Natural killer cell (primary cell): ENCODE measurements around the gene COL20A1. TPM values are rescaled to one million over a fixed set of nuclear protein-coding genes. Genes with fewer than 3 reads are reported as not detected.

ENCODE experiments used
- ATAC-seq, 3 donors: fragments of 150-1000 bp in 2 of 3; fragments of 200-7000 bp in 1 of 3; cut with Tn5 transposase; 1 replicate in 1 of 3; 2 replicates in 2 of 3; pipeline ENCODE4 v1.10.0; 2021; ENCODE audit warnings: mild to moderate bottlenecking in 2 of 3, moderate library complexity in 2 of 3
- DNase-seq, 2 donors: peaks; one replicate each; pipeline versions ENCODE4 v3.0.0 to v3.0.0-alpha.2; 2013 to 2021; ENCODE audit warnings: mixed read lengths in 1 of 2
- H3K27ac ChIP-seq: one replicate; pipeline ENCODE4 v1.5.1; 2013; ENCODE audit warnings: mild to moderate bottlenecking, low read length
- H3K27me3 ChIP-seq: one replicate; pipeline ENCODE4 v1.6.1; 2013; ENCODE audit warnings: low read length; ENCODE audit not compliant: control insufficient read depth, insufficient read depth
- H3K36me3 ChIP-seq: one replicate; pipeline ENCODE4 v1.6.1; 2013; ENCODE audit warnings: low read length; ENCODE audit not compliant: control insufficient read depth, insufficient read depth
- H3K4me1 ChIP-seq: one replicate; pipeline ENCODE4 v1.6.1; 2013; ENCODE audit warnings: low read length; ENCODE audit not compliant: control insufficient read depth, insufficient read depth
- H3K4me3 ChIP-seq: one replicate; pipeline ENCODE4 v1.5.1; 2013; ENCODE audit warnings: low read length
- H3K9me3 ChIP-seq: one replicate; pipeline ENCODE4 v1.6.1; 2013; ENCODE audit warnings: low read length; ENCODE audit not compliant: control insufficient read depth, insufficient read depth
- H3K27ac Mint-ChIP-seq, 2 donors: one replicate each; pipeline ENCODE4 v1.8.0; 2022; ENCODE audit warnings: mild to moderate bottlenecking in 2 of 2, mixed read lengths in 2 of 2, moderate library complexity in 1 of 2
- H3K27me3 Mint-ChIP-seq, 2 donors: one replicate each; pipeline ENCODE4 v1.8.0; 2022; ENCODE audit warnings: low read depth in 2 of 2, mixed read lengths in 2 of 2
- H3K36me3 Mint-ChIP-seq: one replicate; pipeline ENCODE4 v1.8.0; 2022; ENCODE audit warnings: mixed read lengths
- H3K4me1 Mint-ChIP-seq, 2 donors: one replicate each; pipeline ENCODE4 v1.8.0; 2022; ENCODE audit warnings: mixed read lengths in 2 of 2
- H3K4me3 Mint-ChIP-seq: one replicate; pipeline ENCODE4 v1.8.0; 2022; ENCODE audit warnings: mild to moderate bottlenecking, moderate library complexity, mixed read lengths
- H3K9me3 Mint-ChIP-seq, 2 donors: one replicate each; pipeline ENCODE4 v1.8.0; 2022; ENCODE audit warnings: mixed read lengths in 2 of 2
- CTCF ChIP-seq: fragments of 200-600 bp; IDR thresholded peaks from one replicate; pipeline ENCODE4 v1.8.0; 2022; ENCODE audit warnings: antibody characterized with exemption
- WGBS: methylation state at CpG from one replicate; pipeline ENCODE4 v1.1.7; 2013; ENCODE audit warnings: missing lambda C conversion rate; ENCODE audit not compliant: insufficient coverage; 5-methylcytosine and 5-hydroxymethylcytosine counted together
- intact Hi-C: fragments of 100-400 bp; cut with micrococcal nuclease; formaldehyde crosslinking; loops from one replicate; pipeline ENCODE4 v1.14.2; 2022
- total RNA-seq, 4 donors: library from RNA; stranded (reverse); fragments of 120-200 nt in 1 of 4; gene quantifications; one replicate each; pipeline versions ENCODE4 v1.2.3 to v1.2.4, GENCODE V29; 2013 to 2022

The COL20A1 gene
- total RNA-seq, 3 donors from 2014 or later (not counting 1 experiment from before 2014, with no cell fraction given) = 0.12 to 0.33 TPM; not detected in 1

GRCh38 chr20:63381781-63382431 is 88.9 kb downstream of the COL20A1 start:
- Histone ChIP-seq H3K36me3 (no peaks in the 10 kb centered on the region), H3K27me3 (peaks cover 4% of the 10 kb centered on the region), H3K9me3 (no peaks in the 10 kb centered on the region), H3K27ac (no peak overlapping the region), H3K4me3 (no peak overlapping the region), H3K4me1 (no peaks in the 10 kb centered on the region)
- peak; percentile 89 for TF ChIP-seq CTCF
- H3K4me3 Mint-ChIP-seq = no peak overlapping the region
- H3K27me3 Mint-ChIP-seq = peaks cover 4 to 7% of the 10 kb centered on the region in 2 donors
- WGBS = 26% methylated on average over 22 of the region's 22 CpGs
- ATAC-seq = peak in 1 of 3 donors; percentile 57
- peaks cover 7% of the 10 kb centered on the region for H3K36me3 Mint-ChIP-seq
- peak; percentile 29 to 61 for DNase-seq
- H3K27ac Mint-ChIP-seq = no peak overlapping the region
- no peaks in the 10 kb centered on the region for H3K4me1 Mint-ChIP-seq
- H3K9me3 Mint-ChIP-seq = peaks cover 2 to 6% of the 10 kb centered on the region in 2 donors
- intact Hi-C loops = loop anchor here (2.0 to 5.0 kb wide), 2 partner anchors 73 to 325 kb away; no protein-coding TSS in a partner anchor

- Histone ChIP-seq H3K27me3 (peaks cover 2% of the 10 kb centered on the region), H3K4me1 (no peaks in the 10 kb centered on the region), H3K4me3 (no peak overlapping the region), H3K36me3 (no peaks in the 10 kb centered on the region), H3K27ac (no peak overlapping the region), H3K9me3 (no peaks in the 10 kb centered on the region)
- WGBS = 70% methylated on average over 17 of the region's 17 CpGs
- TF ChIP-seq CTCF = no peak
- Mint-ChIP-seq H3K4me3 (no peak overlapping the region), H3K4me1 (no peaks in the 10 kb centered on the region), H3K36me3 (peaks cover 7% of the 10 kb centered on the region), H3K9me3 (peaks cover 5 to 6% of the 10 kb centered on the region in 2 donors), H3K27ac (no peak overlapping the region), H3K27me3 (peaks cover 4 to 7% of the 10 kb centered on the region in 2 donors)
- ATAC-seq (no peak), DNase-seq (no peak)
- intact Hi-C loops = loop anchor here (5.0 kb wide), 1 partner anchor 325 kb away; no protein-coding TSS in a partner anchor
These were observed 89.7 kb downstream of the COL20A1 start for GRCh38 chr20:63382551-63383300.

GRCh38 chr20:63383556-63383955 is 90.6 kb downstream of the COL20A1 start:
- Mint-ChIP-seq H3K36me3 (peaks cover 7% of the 10 kb centered on the region), H3K27ac (no peak overlapping the region), H3K4me1 (no peaks in the 10 kb centered on the region), H3K9me3 (peaks cover 5 to 6% of the 10 kb centered on the region in 2 donors), H3K27me3 (peaks cover 4 to 7% of the 10 kb centered on the region in 2 donors), H3K4me3 (no peak overlapping the region)
- intact Hi-C loops = loop anchor here (5.0 kb wide), 1 partner anchor 326 kb away; no protein-coding TSS in a partner anchor
- H3K4me3 ChIP-seq = no peak overlapping the region
- H3K9me3 ChIP-seq = no peaks in the 10 kb centered on the region
- no peaks in the 10 kb centered on the region for H3K36me3 ChIP-seq
- ATAC-seq = no peak
- no peak overlapping the region for H3K27ac ChIP-seq
- H3K27me3 ChIP-seq = no peaks in the 10 kb centered on the region
- no peak for DNase-seq
- WGBS = 87% methylated on average over 9 of the region's 11 CpGs
- no peaks in the 10 kb centered on the region for H3K4me1 ChIP-seq
- TF ChIP-seq CTCF = no peak
